Activated CD4-positive, alpha-beta T cell treated with anti-CD3 and anti-CD28 coated beads for 48 hours (primary cell): Measurements from ENCODE around the gene IL22RA1.

ENCODE experiments used
- DNase-seq: peaks from one replicate; pipeline ENCODE4 v3.0.0-alpha.2; 2020

IL22RA1 gene

GRCh38 chr1:24111262-24111995 is 31.5 kb downstream of the IL22RA1 start:
- DNase-seq, result no peak

- no peak for DNase-seq
Observed at GRCh38 chr1:24110642-24111261, 32.2 kb downstream of the IL22RA1 start.

- DNase-seq, result no peak
Observed at GRCh38 chr1:24109686-24110475, 33.1 kb downstream of the IL22RA1 start.

GRCh38 chr1:24109166-24109483 is 33.8 kb downstream of the IL22RA1 start:
- no peak for DNase-seq

GRCh38 chr1:24108334-24109165 is 34.4 kb downstream of the IL22RA1 start:
- peak; percentile 22 for DNase-seq

- no peak for DNase-seq
Observed at GRCh38 chr1:24107462-24108138, 35.3 kb downstream of the IL22RA1 start.

- DNase-seq, result no peak
Observed at GRCh38 chr1:24105368-24106160, 37.4 kb downstream of the IL22RA1 start.

- no peak for DNase-seq
Observed at GRCh38 chr1:24104854-24105253, 38.1 kb downstream of the IL22RA1 start.

- no peak for DNase-seq
Observed at GRCh38 chr1:24103879-24104278, 39.1 kb downstream of the IL22RA1 start.

- no peak for DNase-seq
Observed at GRCh38 chr1:24103408-24103807, 39.5 kb downstream of the IL22RA1 start.

GRCh38 chr1:24102961-24103360 is 40.0 kb downstream of the IL22RA1 start:
- DNase-seq, result no peak

- DNase-seq, result no peak
Observed at GRCh38 chr1:24101796-24102586, 40.9 kb downstream of the IL22RA1 start.

GRCh38 chr1:24100945-24101737 is 41.8 kb downstream of the IL22RA1 start:
- DNase-seq, result no peak

- no peak for DNase-seq
Observed at GRCh38 chr1:24098943-24099638, 43.8 kb downstream of the IL22RA1 start.

GRCh38 chr1:24098102-24098501 is 44.8 kb downstream of the IL22RA1 start:
- no peak for DNase-seq

- no peak for DNase-seq
Observed at GRCh38 chr1:24097663-24098062, 45.3 kb downstream of the IL22RA1 start.

GRCh38 chr1:24096739-24097103 is 46.2 kb downstream of the IL22RA1 start:
- no peak for DNase-seq

GRCh38 chr1:24096009-24096738 is 46.8 kb downstream of the IL22RA1 start:
- no peak for DNase-seq
